Colonic mucosa (tissue), 4 donors: ENCODE data around the gene KMT2C. TPM values are rescaled to one million over a fixed set of nuclear protein-coding genes. Genes with fewer than 3 reads are reported as not detected.

ENCODE experiments used
- DNase-seq: peaks from one replicate; pipeline ENCODE4 v3.0.0-alpha.2; 2020
- H3K27ac ChIP-seq: fragments of 200-600 bp; one replicate; pipeline ENCODE4 v1.8.0; 2021
- H3K27me3 ChIP-seq: fragments of 200-600 bp; one replicate; pipeline ENCODE4 v1.8.0; 2021
- H3K36me3 ChIP-seq: fragments of 200-600 bp; one replicate; pipeline ENCODE4 v1.8.0; 2021
- H3K4me1 ChIP-seq: fragments of 200-600 bp; one replicate; pipeline ENCODE4 v1.8.0; 2021; ENCODE audit warnings: mild to moderate bottlenecking
- H3K4me3 ChIP-seq: fragments of 200-600 bp; one replicate; pipeline ENCODE4 v1.8.0; 2021
- H3K9ac ChIP-seq, 2 donors: one replicate each; pipeline ENCODE4 v1.7.0; 2013; ENCODE audit warnings: control low read depth in 2 of 2, low read depth in 2 of 2, low read length in 2 of 2
- H3K9me3 ChIP-seq: fragments of 200-600 bp; one replicate; pipeline ENCODE4 v1.8.0; 2021
- CTCF ChIP-seq: fragments of 200-600 bp; IDR thresholded peaks from one replicate; pipeline ENCODE4 v1.8.0; 2022; ENCODE audit warnings: antibody characterized with exemption, mild to moderate bottlenecking
- intact Hi-C: fragments of 100-400 bp; cut with DNase I; formaldehyde crosslinking; loops from one replicate; pipeline ENCODE4 v1.14.1; 2022
- total RNA-seq, 2 donors: library from RNA; stranded (reverse); fragmentation: NEBNext Ultra II Directional in 1 of 2; extraction: Animal tissue kit (Norgen Biotek cat#: 25700) in 1 of 2; gene quantifications; one replicate each; pipeline ENCODE4 v1.2.1, GENCODE V29; 2021
- donor health status: healthy.
- donor health status: DM: no; HTN: no; CAD: no.
- donor health status: DM: no; HTN: no; CAD: no.

Gene KMT2C
- total RNA-seq, 2 donors from 2014 or later = 70.9 to 73.3 TPM

GRCh38 chr7:152136686-152137085, 299.1 kb downstream of the KMT2C start:
- H3K4me1 ChIP-seq = no peaks in the 10 kb centered on the region
- H3K9ac ChIP-seq = no peak overlapping the region
- no peaks in the 10 kb centered on the region for H3K9me3 ChIP-seq
- H3K27me3 ChIP-seq = no peaks in the 10 kb centered on the region
- H3K4me3 ChIP-seq = no peak overlapping the region
- TF ChIP-seq CTCF = no peak
- DNase-seq = no peak
- intact Hi-C loops = no loop called here
- H3K36me3 ChIP-seq = peaks cover 8% of the 10 kb centered on the region
- no peak overlapping the region for H3K27ac ChIP-seq

- Histone ChIP-seq H3K9me3 (no peaks in the 10 kb centered on the region), H3K4me1 (no peaks in the 10 kb centered on the region), H3K4me3 (no peak overlapping the region), H3K9ac (no peak overlapping the region), H3K27ac (no peak overlapping the region), H3K27me3 (no peaks in the 10 kb centered on the region), H3K36me3 (peaks cover 8% of the 10 kb centered on the region)
- no peak for DNase-seq
- intact Hi-C loops = no loop called here
- no peak for TF ChIP-seq CTCF
These were observed 302.0 kb downstream of the KMT2C start for GRCh38 chr7:152133804-152134203.

- Histone ChIP-seq H3K4me1 (no peaks in the 10 kb centered on the region), H3K27ac (no peak overlapping the region), H3K9ac (no peak overlapping the region), H3K9me3 (no peaks in the 10 kb centered on the region), H3K27me3 (no peaks in the 10 kb centered on the region), H3K36me3 (peaks cover 5% of the 10 kb centered on the region), H3K4me3 (no peak overlapping the region)
- DNase-seq = no peak
- intact Hi-C loops = no loop called here
- TF ChIP-seq CTCF = no peak
These were observed 303.0 kb downstream of the KMT2C start for GRCh38 chr7:152132812-152133211.

GRCh38 chr7:152131981-152132494, 303.8 kb downstream of the KMT2C start:
- H3K36me3 ChIP-seq = peaks cover 5% of the 10 kb centered on the region
- intact Hi-C loops = no loop called here

GRCh38 chr7:152130658-152131590, 304.9 kb downstream of the KMT2C start:
- intact Hi-C loops = no loop called here
- DNase-seq = no peak
- no peak for TF ChIP-seq CTCF
- Histone ChIP-seq H3K9me3 (no peaks in the 10 kb centered on the region), H3K27me3 (no peaks in the 10 kb centered on the region), H3K27ac (no peak overlapping the region), H3K4me3 (no peak overlapping the region), H3K36me3 (peaks cover 5% of the 10 kb centered on the region), H3K9ac (no peak overlapping the region), H3K4me1 (no peaks in the 10 kb centered on the region)

More at GRCh38 chr7:152131981-152132494, 303.8 kb downstream of the KMT2C start:
- no peak overlapping the region for H3K9ac ChIP-seq
- H3K4me3 ChIP-seq = no peak overlapping the region
- no peaks in the 10 kb centered on the region for H3K4me1 ChIP-seq
- H3K27me3 ChIP-seq = no peaks in the 10 kb centered on the region
- DNase-seq = no peak
- TF ChIP-seq CTCF = no peak
- H3K9me3 ChIP-seq = no peaks in the 10 kb centered on the region
- no peak overlapping the region for H3K27ac ChIP-seq
